GM23338 (cell line): ENCODE data around the gene KIRREL3. TPM values are rescaled to one million over a fixed set of nuclear protein-coding genes. Genes with fewer than 3 reads are reported as not detected.

ENCODE experiments used
- ATAC-seq: fragments of 200-7000 bp; cut with Tn5 transposase; 3 replicates; pipeline ENCODE4 v1.9.1; 2020
- DNase-seq: peaks from one replicate; pipeline ENCODE4 v3.0.0-alpha.2; 2015; ENCODE audit warnings: low spot score
- H2AFZ ChIP-seq: fragments of 200-600 bp; sonication (generic); 2 replicates; pipeline ENCODE4 v1.8.0; 2016; ENCODE audit warnings: antibody characterized with exemption, mild to moderate bottlenecking, moderate library complexity
- H3F3A ChIP-seq: fragments of 200-600 bp; sonication (generic); replicated peaks from 2 replicates; pipeline ENCODE4 v1.8.0; 2017; ENCODE audit warnings: antibody characterized with exemption, mixed run types, low read depth
- H3K27ac ChIP-seq: fragments of 200-600 bp; sonication (generic); 2 replicates; pipeline ENCODE4 v1.6.1; 2016; ENCODE audit warnings: low read depth
- H3K27me3 ChIP-seq: fragments of 200-600 bp; sonication (generic); 2 replicates; pipeline ENCODE4 v1.8.0; 2016; ENCODE audit warnings: mild to moderate bottlenecking, mixed run types, moderate library complexity; ENCODE audit not compliant: insufficient read depth
- H3K36me3 ChIP-seq: fragments of 200-600 bp; sonication (generic); 2 replicates; pipeline ENCODE4 v1.8.0; 2016; ENCODE audit warnings: mild to moderate bottlenecking; ENCODE audit not compliant: insufficient read depth
- H3K4me1 ChIP-seq: fragments of 200-600 bp; sonication (generic); 2 replicates; pipeline ENCODE4 v1.8.0; 2016; ENCODE audit warnings: mild to moderate bottlenecking, moderate library complexity; ENCODE audit not compliant: insufficient read depth
- H3K4me2 ChIP-seq: fragments of 200-600 bp; sonication (generic); 2 replicates; pipeline ENCODE4 v1.7.1; 2017; ENCODE audit warnings: mixed run types
- H3K4me3 ChIP-seq: fragments of 200-600 bp; sonication (generic); 2 replicates; pipeline ENCODE4 v1.6.1; 2016; ENCODE audit warnings: mixed run types
- H3K79me2 ChIP-seq: fragments of 200-600 bp; sonication (generic); replicated peaks from 2 replicates; pipeline ENCODE4 v1.8.0; 2017; ENCODE audit warnings: mild to moderate bottlenecking; ENCODE audit not compliant: insufficient read depth
- H3K9me2 ChIP-seq: fragments of 200-600 bp; sonication (generic); 2 replicates; pipeline ENCODE4 v1.8.0; 2017; ENCODE audit not compliant: insufficient read depth
- H4K20me1 ChIP-seq: fragments of 200-600 bp; sonication (generic); replicated peaks from 2 replicates; pipeline ENCODE4 v1.8.0; 2017; ENCODE audit warnings: mild to moderate bottlenecking; ENCODE audit not compliant: insufficient read depth
- H3K27ac Mint-ChIP-seq: 2 replicates; pipeline ENCODE4 v1.8.0; 2020; ENCODE audit warnings: inconsistent platforms, mild to moderate bottlenecking, moderate library complexity, mixed read lengths
- H3K27me3 Mint-ChIP-seq: 3 replicates; pipeline ENCODE4 v1.8.0; 2022; ENCODE audit warnings: low read depth, mild to moderate bottlenecking, moderate library complexity, mixed read lengths, inconsistent platforms; ENCODE audit not compliant: insufficient read depth, poor library complexity
- H3K36me3 Mint-ChIP-seq: 3 replicates; pipeline ENCODE4 v1.8.0; 2021; ENCODE audit warnings: low read depth, mild to moderate bottlenecking, inconsistent platforms, moderate library complexity, mixed read lengths
- H3K4me1 Mint-ChIP-seq: 3 replicates; pipeline ENCODE4 v1.8.0; 2020; ENCODE audit warnings: mild to moderate bottlenecking, inconsistent platforms, mixed read lengths
- H3K4me3 Mint-ChIP-seq: 3 replicates; pipeline ENCODE4 v1.8.0; 2021; ENCODE audit warnings: moderate library complexity, mild to moderate bottlenecking, inconsistent platforms, mixed read lengths
- H3K9me3 Mint-ChIP-seq: 3 replicates; pipeline ENCODE4 v1.8.0; 2020; ENCODE audit warnings: moderate library complexity, mild to moderate bottlenecking, inconsistent platforms, mixed read lengths
- CREB1 ChIP-seq: fragments of 250-450 bp; sonication (Bioruptor Pico); IDR thresholded peaks from 2 replicates; pipeline ENCODE4 v1.5.0; 2020; ENCODE audit warnings: low read depth, mild to moderate bottlenecking, moderate library complexity
- EZH2 ChIP-seq: fragments of 200-600 bp; sonication (generic); IDR thresholded peaks from one replicate; pipeline ENCODE4 v1.8.0; 2017; ENCODE audit warnings: antibody characterized with exemption, mild to moderate bottlenecking, low read depth; ENCODE audit not compliant: unreplicated experiment
- EZH2phosphoT487 ChIP-seq: fragments of 200-600 bp; sonication (generic); IDR thresholded peaks from one replicate; pipeline ENCODE4 v1.8.1; 2018; ENCODE audit warnings: antibody characterized with exemption; ENCODE audit not compliant: unreplicated experiment
- JUNB ChIP-seq: IDR thresholded peaks from one replicate; pipeline ENCODE4 v1.6.1; 2016; ENCODE audit warnings: antibody characterized with exemption; ENCODE audit not compliant: unreplicated experiment
- NANOG ChIP-seq: IDR thresholded peaks from 2 replicates; pipeline ENCODE4 v1.6.1; 2016; ENCODE audit warnings: antibody characterized with exemption, borderline replicate concordance
- POLR2AphosphoS5 ChIP-seq: IDR thresholded peaks from 2 replicates; pipeline ENCODE4 v1.6.1; 2016; ENCODE audit warnings: antibody characterized with exemption, low read depth
- STAT1 ChIP-seq: IDR thresholded peaks from one replicate; pipeline ENCODE4 v1.6.1; 2016; ENCODE audit warnings: antibody characterized with exemption; ENCODE audit not compliant: unreplicated experiment
- ZNF114 ChIP-seq: fragments of 250-450 bp; sonication (Bioruptor Pico); IDR thresholded peaks from 2 replicates; pipeline ENCODE4 v1.5.0; 2020; ENCODE audit warnings: mild to moderate bottlenecking, moderate library complexity
- ZNF331 ChIP-seq: fragments of 250-450 bp; sonication (Bioruptor Pico); IDR thresholded peaks from 2 replicates; pipeline ENCODE4 v1.5.0; 2020; ENCODE audit warnings: low read depth, mild to moderate bottlenecking, moderate library complexity
- ZNF462 ChIP-seq: fragments of 250-450 bp; sonication (Bioruptor Pico); IDR thresholded peaks from 2 replicates; pipeline ENCODE4 v1.5.0; 2020; ENCODE audit warnings: mild to moderate bottlenecking, moderate library complexity
- polyA plus RNA-seq: library from polyadenylated mRNA; unstranded; fragments of >200 nt; fragmentation: Nextera tagmentation; extraction: Ambion mirVana; gene quantifications from 2 replicates; pipeline ENCODE4 v1.2.1, GENCODE V29; 2016
- total RNA-seq: library from RNA; depleted of rRNA; stranded (reverse); fragments of >200 nt; shearing (Covaris generic); gene quantifications from 2 replicates; pipeline ENCODE4 v1.2.3, GENCODE V29; 2014
- TF ChIP-seq, protein P1 (sequence below): IDR thresholded peaks from 2 replicates; pipeline ENCODE4 v1.6.1; 2016; ENCODE audit warnings: antibody characterized with exemption
- TF ChIP-seq, protein P2 (sequence below): IDR thresholded peaks from one replicate; pipeline ENCODE4 v1.6.1; 2018; ENCODE audit warnings: antibody characterized with exemption; ENCODE audit not compliant: unreplicated experiment
- TF ChIP-seq, protein P3 (sequence below), 2 experiments: fragments of 200-600 bp in 1 of 2; sonication (generic) in 1 of 2; conservative IDR thresholded peaks; 2 replicates each; pipeline versions ENCODE4 v1.5.1 to v1.6.1; 2016 to 2017; ENCODE audit warnings: antibody characterized with exemption in 2 of 2, low read depth in 2 of 2, mild to moderate bottlenecking in 2 of 2, moderate library complexity in 1 of 2

Gene KIRREL3
- total and polyA plus RNA-seq, 2 experiments from 2014 or later: 0.13 to 1.5 TPM

- H3K27ac Mint-ChIP-seq: no peak overlapping the region
Observed at GRCh38 chr11:127049486-127049885, 48.9 kb upstream of the KIRREL3 start.

More at GRCh38 chr11:127049486-127049885, 48.9 kb upstream of the KIRREL3 start:
- H3K4me1 Mint-ChIP-seq: peaks cover 9% of the 10 kb centered on the region; the same call in 2 of the 3 replicates
- no peak overlapping the region for H3K27ac ChIP-seq
- no peak overlapping the region for H2AFZ ChIP-seq
- H3K4me1 ChIP-seq: 0 out of 2 replicates have a peak, but pooled peaks cover 8% of the 10 kb centered on the region
- no peaks in the 10 kb centered on the region for H3K79me2 ChIP-seq
- no peaks in the 10 kb centered on the region for H3K36me3 Mint-ChIP-seq
- H3K4me3 Mint-ChIP-seq: no peak overlapping the region
- no peaks in the 10 kb centered on the region for H3F3A ChIP-seq
- no peaks in the 10 kb centered on the region for H4K20me1 ChIP-seq
- no peaks in the 10 kb centered on the region for H3K36me3 ChIP-seq
- DNase-seq (no peak), ATAC-seq (no peak)
- no peak overlapping the region for H3K4me2 ChIP-seq
- H3K27me3 ChIP-seq: no peaks in the 10 kb centered on the region
- no peaks in the 10 kb centered on the region for H3K9me2 ChIP-seq
- TF ChIP-seq, protein P1, sequence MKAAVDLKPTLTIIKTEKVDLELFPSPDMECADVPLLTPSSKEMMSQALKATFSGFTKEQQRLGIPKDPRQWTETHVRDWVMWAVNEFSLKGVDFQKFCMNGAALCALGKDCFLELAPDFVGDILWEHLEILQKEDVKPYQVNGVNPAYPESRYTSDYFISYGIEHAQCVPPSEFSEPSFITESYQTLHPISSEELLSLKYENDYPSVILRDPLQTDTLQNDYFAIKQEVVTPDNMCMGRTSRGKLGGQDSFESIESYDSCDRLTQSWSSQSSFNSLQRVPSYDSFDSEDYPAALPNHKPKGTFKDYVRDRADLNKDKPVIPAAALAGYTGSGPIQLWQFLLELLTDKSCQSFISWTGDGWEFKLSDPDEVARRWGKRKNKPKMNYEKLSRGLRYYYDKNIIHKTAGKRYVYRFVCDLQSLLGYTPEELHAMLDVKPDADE: no peak
- TF ChIP-seq, protein P2, sequence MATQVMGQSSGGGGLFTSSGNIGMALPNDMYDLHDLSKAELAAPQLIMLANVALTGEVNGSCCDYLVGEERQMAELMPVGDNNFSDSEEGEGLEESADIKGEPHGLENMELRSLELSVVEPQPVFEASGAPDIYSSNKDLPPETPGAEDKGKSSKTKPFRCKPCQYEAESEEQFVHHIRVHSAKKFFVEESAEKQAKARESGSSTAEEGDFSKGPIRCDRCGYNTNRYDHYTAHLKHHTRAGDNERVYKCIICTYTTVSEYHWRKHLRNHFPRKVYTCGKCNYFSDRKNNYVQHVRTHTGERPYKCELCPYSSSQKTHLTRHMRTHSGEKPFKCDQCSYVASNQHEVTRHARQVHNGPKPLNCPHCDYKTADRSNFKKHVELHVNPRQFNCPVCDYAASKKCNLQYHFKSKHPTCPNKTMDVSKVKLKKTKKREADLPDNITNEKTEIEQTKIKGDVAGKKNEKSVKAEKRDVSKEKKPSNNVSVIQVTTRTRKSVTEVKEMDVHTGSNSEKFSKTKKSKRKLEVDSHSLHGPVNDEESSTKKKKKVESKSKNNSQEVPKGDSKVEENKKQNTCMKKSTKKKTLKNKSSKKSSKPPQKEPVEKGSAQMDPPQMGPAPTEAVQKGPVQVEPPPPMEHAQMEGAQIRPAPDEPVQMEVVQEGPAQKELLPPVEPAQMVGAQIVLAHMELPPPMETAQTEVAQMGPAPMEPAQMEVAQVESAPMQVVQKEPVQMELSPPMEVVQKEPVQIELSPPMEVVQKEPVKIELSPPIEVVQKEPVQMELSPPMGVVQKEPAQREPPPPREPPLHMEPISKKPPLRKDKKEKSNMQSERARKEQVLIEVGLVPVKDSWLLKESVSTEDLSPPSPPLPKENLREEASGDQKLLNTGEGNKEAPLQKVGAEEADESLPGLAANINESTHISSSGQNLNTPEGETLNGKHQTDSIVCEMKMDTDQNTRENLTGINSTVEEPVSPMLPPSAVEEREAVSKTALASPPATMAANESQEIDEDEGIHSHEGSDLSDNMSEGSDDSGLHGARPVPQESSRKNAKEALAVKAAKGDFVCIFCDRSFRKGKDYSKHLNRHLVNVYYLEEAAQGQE: no peak
- TF ChIP-seq POLR2AphosphoS5 (no peak), CREB1 (CRISPR knock-in tag) (no peak), ZNF462 (CRISPR knock-in tag) (no peak), STAT1 (no peak), JUNB (no peak), ZNF114 (CRISPR knock-in tag) (no peak), ZNF331 (CRISPR knock-in tag) (no peak), NANOG (no peak), EZH2phosphoT487 (no peak), EZH2 (no peak)
- TF ChIP-seq, protein P3, sequence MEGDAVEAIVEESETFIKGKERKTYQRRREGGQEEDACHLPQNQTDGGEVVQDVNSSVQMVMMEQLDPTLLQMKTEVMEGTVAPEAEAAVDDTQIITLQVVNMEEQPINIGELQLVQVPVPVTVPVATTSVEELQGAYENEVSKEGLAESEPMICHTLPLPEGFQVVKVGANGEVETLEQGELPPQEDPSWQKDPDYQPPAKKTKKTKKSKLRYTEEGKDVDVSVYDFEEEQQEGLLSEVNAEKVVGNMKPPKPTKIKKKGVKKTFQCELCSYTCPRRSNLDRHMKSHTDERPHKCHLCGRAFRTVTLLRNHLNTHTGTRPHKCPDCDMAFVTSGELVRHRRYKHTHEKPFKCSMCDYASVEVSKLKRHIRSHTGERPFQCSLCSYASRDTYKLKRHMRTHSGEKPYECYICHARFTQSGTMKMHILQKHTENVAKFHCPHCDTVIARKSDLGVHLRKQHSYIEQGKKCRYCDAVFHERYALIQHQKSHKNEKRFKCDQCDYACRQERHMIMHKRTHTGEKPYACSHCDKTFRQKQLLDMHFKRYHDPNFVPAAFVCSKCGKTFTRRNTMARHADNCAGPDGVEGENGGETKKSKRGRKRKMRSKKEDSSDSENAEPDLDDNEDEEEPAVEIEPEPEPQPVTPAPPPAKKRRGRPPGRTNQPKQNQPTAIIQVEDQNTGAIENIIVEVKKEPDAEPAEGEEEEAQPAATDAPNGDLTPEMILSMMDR (conservative IDR thresholded peaks at IDR 0.05; ENCODE audit: low read depth in 2 of 2): no peak
- H3K4me3 ChIP-seq: no peak overlapping the region
- no peaks in the 10 kb centered on the region for H3K9me3 Mint-ChIP-seq
- no peaks in the 10 kb centered on the region for H3K27me3 Mint-ChIP-seq
